Measurements from ENCODE around the gene PPP1R3G.
A peak's percentile ranks its signal among the peaks of the same experiment; 100 is the strongest.
"Not testable (repeated sequence)": the region's sequence is repeated elsewhere in the genome, so short reads cannot be mapped to it uniquely, and the experiment has no call there.

The PPP1R3G gene

GRCh38 chr6:5084781-5085647 is at the start of gene PPP1R3G:
Gene PPP1R3G (plus strand): TSS chr6:5085341. CDS start chr6:5085486, 145 bp downstream.
- no peak for DNase-seq

- peak; percentile 6 for DNase-seq
Measured at GRCh38 chr6:5036269-5036668, 48.9 kb upstream of the PPP1R3G start.

- DNase-seq = no peak
Measured at GRCh38 chr6:5041955-5042354, 43.2 kb upstream of the PPP1R3G start.

- no peak for DNase-seq
Measured at GRCh38 chr6:5042436-5042835, 42.7 kb upstream of the PPP1R3G start.

GRCh38 chr6:5044866-5045265 is 40.3 kb upstream of the PPP1R3G start:
- no peak for DNase-seq

- no peak for DNase-seq
Measured at GRCh38 chr6:5045416-5045815, 39.7 kb upstream of the PPP1R3G start.

- no peak for DNase-seq
Measured at GRCh38 chr6:5046430-5046829, 38.7 kb upstream of the PPP1R3G start.

GRCh38 chr6:5050009-5050408 is 35.1 kb upstream of the PPP1R3G start:
- no peak for DNase-seq

- no peak for DNase-seq
Measured at GRCh38 chr6:5051394-5051793, 33.7 kb upstream of the PPP1R3G start.

- DNase-seq = no peak
Measured at GRCh38 chr6:5053038-5053437, 32.1 kb upstream of the PPP1R3G start.

- no peak for DNase-seq
Measured at GRCh38 chr6:5053864-5054244, 31.3 kb upstream of the PPP1R3G start.

- no peak for DNase-seq
Measured at GRCh38 chr6:5054245-5054873, 30.8 kb upstream of the PPP1R3G start.

- DNase-seq = no peak
Measured at GRCh38 chr6:5055118-5055517, 30.0 kb upstream of the PPP1R3G start.

- DNase-seq = no peak
Measured at GRCh38 chr6:5058254-5058653, 26.9 kb upstream of the PPP1R3G start.

- DNase-seq = no peak
Measured at GRCh38 chr6:5059036-5059896, 25.9 kb upstream of the PPP1R3G start.

- DNase-seq = not testable (repeated sequence)
Measured at GRCh38 chr6:5060439-5060838, 24.7 kb upstream of the PPP1R3G start.

GRCh38 chr6:5061152-5061551 is 24.0 kb upstream of the PPP1R3G start:
- DNase-seq = no peak

- DNase-seq = no peak
Measured at GRCh38 chr6:5063617-5064016, 21.5 kb upstream of the PPP1R3G start.

GRCh38 chr6:5066456-5067093 is 18.6 kb upstream of the PPP1R3G start:
- no peak for DNase-seq

- no peak for DNase-seq
Measured at GRCh38 chr6:5067305-5067704, 17.8 kb upstream of the PPP1R3G start.

GRCh38 chr6:5068153-5068751 is 16.9 kb upstream of the PPP1R3G start:
- DNase-seq = no peak

- DNase-seq = no peak
Measured at GRCh38 chr6:5071216-5071615, 13.9 kb upstream of the PPP1R3G start.

GRCh38 chr6:5072440-5072839 is 12.7 kb upstream of the PPP1R3G start:
- DNase-seq = no peak

Data from NCI-H345 (cell line).